Gastroesophageal sphincter (tissue), 3 donors: ENCODE data around the gene DNM3.

Experiments used
- EP300 ChIP-seq: sonication (generic); formaldehyde crosslinking; IDR thresholded peaks from one replicate; pipeline ENCODE4 v1.6.1; 2017; ENCODE audit warnings: antibody characterized with exemption, mild to moderate bottlenecking
- TF ChIP-seq, protein P1 (sequence below), 4 experiments: fragments of 200-600 bp in 2 of 4; fragments of 450-650 bp in 2 of 4; sonication (generic) in 1 of 4; IDR thresholded peaks; one replicate each; pipeline ENCODE4 v1.5.1; 2017 to 2019; ENCODE audit warnings: antibody characterized with exemption in 4 of 4, mild to moderate bottlenecking in 2 of 4, moderate library complexity in 2 of 4

DNA sequence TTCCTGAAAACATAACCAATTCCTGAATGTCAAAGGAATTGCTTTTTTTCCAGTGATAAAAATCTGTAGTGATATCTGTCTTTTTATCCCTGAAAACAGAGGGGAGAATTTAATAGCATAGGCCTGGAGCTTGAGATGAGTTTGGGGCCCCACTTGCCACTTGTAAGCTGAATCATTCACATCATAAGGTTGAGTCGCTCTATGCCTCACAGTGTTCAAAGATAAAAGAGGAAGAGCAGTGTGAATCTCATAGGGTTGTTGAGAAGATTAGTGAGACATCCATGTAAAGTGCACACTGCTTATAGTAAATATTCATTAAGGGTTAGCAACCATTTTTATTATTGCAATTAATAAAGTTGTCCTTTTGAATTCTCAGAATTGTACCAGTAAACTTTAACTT is 271.3 kb downstream of the DNM3 start:
- TF ChIP-seq, protein P1, sequence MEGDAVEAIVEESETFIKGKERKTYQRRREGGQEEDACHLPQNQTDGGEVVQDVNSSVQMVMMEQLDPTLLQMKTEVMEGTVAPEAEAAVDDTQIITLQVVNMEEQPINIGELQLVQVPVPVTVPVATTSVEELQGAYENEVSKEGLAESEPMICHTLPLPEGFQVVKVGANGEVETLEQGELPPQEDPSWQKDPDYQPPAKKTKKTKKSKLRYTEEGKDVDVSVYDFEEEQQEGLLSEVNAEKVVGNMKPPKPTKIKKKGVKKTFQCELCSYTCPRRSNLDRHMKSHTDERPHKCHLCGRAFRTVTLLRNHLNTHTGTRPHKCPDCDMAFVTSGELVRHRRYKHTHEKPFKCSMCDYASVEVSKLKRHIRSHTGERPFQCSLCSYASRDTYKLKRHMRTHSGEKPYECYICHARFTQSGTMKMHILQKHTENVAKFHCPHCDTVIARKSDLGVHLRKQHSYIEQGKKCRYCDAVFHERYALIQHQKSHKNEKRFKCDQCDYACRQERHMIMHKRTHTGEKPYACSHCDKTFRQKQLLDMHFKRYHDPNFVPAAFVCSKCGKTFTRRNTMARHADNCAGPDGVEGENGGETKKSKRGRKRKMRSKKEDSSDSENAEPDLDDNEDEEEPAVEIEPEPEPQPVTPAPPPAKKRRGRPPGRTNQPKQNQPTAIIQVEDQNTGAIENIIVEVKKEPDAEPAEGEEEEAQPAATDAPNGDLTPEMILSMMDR (IDR thresholded peaks at IDR 0.05), result no peak
- TF ChIP-seq EP300, result no peak
